RWPE1 (cell line): ENCODE data around the gene DAAM2.

ENCODE experiments used
- CTCF ChIA-PET: fragments of 350-600 bp; sonication (Branson Sonifier 250); formaldehyde crosslinking; extraction: SDS; loops from one replicate; lab custom pipeline; 2021; lab: Yijun Ruan, JAX
- POLR2A ChIA-PET: fragments of 400-600 bp; formaldehyde crosslinking; extraction: SDS; loops from one replicate; lab custom pipeline; 2020; ENCODE audit warnings: antibody characterized with exemption; ENCODE audit not compliant: low non-redundant PET; lab: Yijun Ruan, JAX
- DNase-seq: peaks from one replicate; pipeline ENCODE4 v3.0.0; 2012; ENCODE audit warnings: low spot score
- H3K27ac ChIP-seq: fragments of 450-650 bp; 2 replicates; pipeline ENCODE4 v1.5.1; 2017
- TF ChIP-seq, protein P1 (sequence below): fragments of 450-650 bp; conservative IDR thresholded peaks from 2 replicates; pipeline ENCODE4 v1.5.1; 2017; ENCODE audit warnings: low read depth, mild to moderate bottlenecking

DAAM2 gene

DNA sequence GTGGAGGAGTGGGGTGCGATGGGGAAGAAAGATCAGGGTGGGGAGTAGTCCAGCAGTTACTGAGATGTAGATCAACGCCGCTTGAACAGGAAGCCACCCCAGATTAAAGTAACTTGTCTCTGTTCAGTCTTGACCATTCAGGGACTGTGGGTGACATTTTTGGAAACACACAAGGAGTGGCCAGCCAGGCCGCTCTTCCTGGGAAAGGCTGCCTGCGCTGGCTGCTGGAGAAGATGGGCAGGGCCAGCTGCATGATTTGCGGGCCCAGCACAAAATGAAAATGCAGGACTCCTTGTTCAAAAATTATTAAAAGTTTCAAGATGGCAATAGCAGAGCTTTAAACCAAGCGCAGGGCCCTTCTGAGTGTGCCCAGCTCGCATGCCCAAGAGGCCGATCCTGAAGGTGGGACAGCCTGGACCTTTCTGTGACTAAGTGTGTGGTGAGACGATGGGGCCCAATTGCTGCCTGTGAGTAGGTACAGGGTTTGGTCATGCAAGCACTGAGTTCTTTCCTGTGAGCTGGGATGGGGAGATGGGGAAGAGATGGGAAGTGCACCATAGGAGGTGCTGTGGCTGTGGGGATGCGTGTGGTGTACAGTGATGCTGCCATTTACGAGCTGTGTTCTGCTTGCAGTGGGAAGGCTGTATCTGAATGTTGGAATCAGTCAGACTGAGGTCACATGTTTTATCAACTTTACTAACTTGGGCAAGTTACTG lies 51.3 kb downstream of the DAAM2 start:
- ChIA-PET POLR2A (no interaction called here), CTCF (interaction anchor here (0.8 kb wide), 1 partner anchor 12 kb away, joined by 3 read pairs; no protein-coding TSS in a partner anchor)
- H3K27ac ChIP-seq, result no peak overlapping the region
- DNase-seq, result no peak
- TF ChIP-seq, protein P1, sequence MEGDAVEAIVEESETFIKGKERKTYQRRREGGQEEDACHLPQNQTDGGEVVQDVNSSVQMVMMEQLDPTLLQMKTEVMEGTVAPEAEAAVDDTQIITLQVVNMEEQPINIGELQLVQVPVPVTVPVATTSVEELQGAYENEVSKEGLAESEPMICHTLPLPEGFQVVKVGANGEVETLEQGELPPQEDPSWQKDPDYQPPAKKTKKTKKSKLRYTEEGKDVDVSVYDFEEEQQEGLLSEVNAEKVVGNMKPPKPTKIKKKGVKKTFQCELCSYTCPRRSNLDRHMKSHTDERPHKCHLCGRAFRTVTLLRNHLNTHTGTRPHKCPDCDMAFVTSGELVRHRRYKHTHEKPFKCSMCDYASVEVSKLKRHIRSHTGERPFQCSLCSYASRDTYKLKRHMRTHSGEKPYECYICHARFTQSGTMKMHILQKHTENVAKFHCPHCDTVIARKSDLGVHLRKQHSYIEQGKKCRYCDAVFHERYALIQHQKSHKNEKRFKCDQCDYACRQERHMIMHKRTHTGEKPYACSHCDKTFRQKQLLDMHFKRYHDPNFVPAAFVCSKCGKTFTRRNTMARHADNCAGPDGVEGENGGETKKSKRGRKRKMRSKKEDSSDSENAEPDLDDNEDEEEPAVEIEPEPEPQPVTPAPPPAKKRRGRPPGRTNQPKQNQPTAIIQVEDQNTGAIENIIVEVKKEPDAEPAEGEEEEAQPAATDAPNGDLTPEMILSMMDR, result no peak

DNA sequence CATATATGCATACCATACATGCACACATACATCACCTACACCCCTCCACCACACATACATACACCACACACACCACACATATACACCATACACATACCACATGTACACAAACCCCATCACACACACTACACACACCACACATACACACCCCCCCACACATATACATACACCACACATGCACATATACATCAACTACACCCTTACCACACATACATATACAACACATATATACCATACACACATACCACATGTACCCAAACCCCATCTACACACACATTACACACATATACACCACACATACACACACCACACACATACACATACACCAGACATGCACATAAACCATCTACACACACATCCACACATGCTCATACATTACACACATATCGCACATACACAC lies 52.7 kb downstream of the DAAM2 start:
- TF ChIP-seq, protein P1, result no peak
- H3K27ac ChIP-seq, result no peak overlapping the region
- CTCF ChIA-PET, result no interaction called here

DNA sequence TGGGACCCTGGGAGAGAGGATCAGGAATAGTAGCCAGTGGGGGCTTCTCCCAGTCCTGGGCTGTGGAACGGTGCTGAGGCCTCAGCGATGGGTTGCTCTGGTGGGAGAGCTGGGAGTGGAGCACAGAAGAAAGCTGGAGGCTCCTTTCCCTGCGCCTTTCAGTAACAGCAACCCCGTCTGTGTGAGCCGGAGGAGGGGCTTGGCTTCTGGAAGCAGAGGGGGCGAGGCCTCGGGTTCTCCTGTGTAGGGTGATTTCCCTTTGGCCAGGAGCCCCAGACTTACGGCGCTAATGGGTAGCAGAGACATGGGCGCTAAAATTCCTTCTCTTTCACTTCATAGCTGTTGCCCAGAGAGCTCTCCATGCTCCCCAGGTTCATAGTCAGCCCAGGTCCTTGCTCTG lies 55.0 kb downstream of the DAAM2 start:
- ChIA-PET CTCF (no interaction called here), POLR2A (no interaction called here)
- TF ChIP-seq, protein P1, result no peak
- no peak overlapping the region for H3K27ac ChIP-seq
- DNase-seq, result no peak

More for the DNA sequence above, 52.7 kb downstream of the DAAM2 start:
- DNase-seq, result no peak
- POLR2A ChIA-PET, result no interaction called here

DNA sequence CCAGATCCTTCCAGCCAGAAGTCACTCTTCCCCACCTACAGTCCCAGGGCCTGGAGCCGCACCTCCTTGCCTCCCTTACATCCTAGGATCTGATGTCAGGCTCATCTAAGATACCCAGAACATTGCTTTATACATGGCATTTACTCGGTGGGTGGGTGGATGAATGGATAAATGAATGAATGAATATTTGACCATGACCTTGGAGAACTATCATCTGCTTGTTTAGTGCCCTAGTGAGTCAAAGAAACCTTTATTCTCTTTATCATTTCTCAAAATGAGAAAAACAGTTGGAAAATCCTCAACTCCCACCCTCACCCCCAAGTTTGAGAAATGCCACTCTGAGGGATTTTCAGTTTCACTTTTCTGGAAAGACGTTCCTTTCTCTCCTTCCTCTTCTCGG lies 56.0 kb downstream of the DAAM2 start:
- TF ChIP-seq, protein P1, result no peak
- ChIA-PET CTCF (no interaction called here), POLR2A (no interaction called here)
- no peak overlapping the region for H3K27ac ChIP-seq
- DNase-seq, result no peak

DNA sequence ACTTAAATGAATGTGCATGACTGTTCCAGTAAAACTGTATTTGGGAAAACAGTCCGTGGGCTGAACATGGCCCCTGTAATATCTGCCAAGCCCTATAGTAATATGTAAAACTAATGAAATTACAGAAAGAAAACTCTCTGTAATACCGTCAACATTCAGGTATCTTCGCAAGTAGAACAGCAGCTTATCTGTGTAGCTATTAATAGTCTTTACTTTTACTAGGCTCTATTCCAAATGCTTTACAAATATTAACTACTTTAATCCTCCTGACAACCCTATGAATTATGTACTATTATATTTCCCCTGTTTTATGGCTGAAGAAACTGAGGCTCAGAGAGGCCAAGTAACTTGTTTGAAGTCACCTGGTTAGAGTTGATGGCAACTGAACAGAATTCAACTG lies 57.1 kb downstream of the DAAM2 start:
- TF ChIP-seq, protein P1, result no peak
- ChIA-PET POLR2A (no interaction called here), CTCF (no interaction called here)
- no peak for DNase-seq
- no peak overlapping the region for H3K27ac ChIP-seq

DNA sequence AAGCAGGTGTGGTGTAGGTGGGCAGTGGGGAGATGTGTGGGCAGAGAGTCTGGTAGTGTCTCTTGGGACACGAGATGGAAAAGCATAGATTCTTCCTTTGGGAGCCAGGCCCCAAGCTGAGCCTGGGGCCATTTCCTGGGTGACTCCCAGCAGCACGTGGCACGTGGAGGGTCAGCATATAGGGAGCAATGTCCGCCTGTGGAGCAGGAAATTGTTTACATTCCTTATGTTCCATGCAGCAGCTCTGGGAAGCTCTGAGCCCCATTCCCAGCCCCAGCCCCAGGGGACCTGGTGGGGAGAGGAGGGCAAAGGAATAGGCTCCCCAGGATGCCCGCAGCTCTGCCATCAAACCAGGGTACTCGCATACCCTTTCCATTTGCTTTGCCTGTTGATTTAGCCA lies 57.6 kb downstream of the DAAM2 start:
- no peak overlapping the region for H3K27ac ChIP-seq
- TF ChIP-seq, protein P1, result no peak
- ChIA-PET POLR2A (no interaction called here), CTCF (no interaction called here)
- no peak for DNase-seq
